NCI-H510A (cell line): ENCODE results near the gene FKBP7.
"Not testable (repeated sequence)": the region's sequence is repeated elsewhere in the genome, so short reads cannot be mapped to it uniquely, and the experiment has no call there.

Experiments
- DNase-seq: peaks from one replicate; lab custom pipeline; 2025; lab: John Stamatoyannopoulos, UW

The FKBP7 gene

DNA sequence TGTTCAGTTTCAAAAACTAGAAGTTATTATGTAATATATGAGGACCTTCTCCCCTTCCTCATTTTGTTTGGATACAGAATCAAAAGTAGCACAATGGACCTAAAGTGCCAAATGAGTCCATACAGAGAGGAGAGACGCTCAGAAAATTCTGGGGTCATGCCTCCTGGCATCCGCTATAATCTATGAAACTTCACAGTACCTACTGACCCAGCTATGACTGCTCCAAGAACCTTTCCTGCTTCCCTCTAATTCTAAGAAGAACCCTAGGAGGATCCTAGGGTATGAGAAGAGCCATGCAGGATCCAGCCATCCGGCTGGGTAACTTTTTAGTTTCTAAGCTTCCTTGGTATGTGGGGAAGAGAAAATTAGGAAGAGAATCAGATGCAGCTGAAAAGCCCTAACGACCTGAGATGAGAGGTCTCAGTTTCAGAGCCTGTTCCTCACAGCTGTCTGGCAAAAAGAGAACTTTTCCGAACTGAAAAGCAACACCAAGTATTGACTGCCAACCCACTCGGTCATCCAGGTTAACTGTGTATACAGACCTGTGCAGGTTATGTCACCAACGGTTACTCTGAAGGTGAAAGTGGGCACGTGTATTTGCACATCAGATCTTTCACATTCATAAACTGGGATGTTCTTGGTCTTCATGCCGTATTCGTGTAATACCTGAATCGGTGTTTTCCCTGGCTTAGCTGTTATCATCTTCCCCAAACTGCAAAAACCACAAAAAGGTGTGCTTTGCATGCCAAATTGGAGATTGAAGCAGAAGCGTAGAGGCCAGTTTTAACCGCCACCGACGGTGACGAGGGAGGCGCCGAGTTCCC is 28.5 kb downstream of the FKBP7 start:
- no peak for DNase-seq

DNA sequence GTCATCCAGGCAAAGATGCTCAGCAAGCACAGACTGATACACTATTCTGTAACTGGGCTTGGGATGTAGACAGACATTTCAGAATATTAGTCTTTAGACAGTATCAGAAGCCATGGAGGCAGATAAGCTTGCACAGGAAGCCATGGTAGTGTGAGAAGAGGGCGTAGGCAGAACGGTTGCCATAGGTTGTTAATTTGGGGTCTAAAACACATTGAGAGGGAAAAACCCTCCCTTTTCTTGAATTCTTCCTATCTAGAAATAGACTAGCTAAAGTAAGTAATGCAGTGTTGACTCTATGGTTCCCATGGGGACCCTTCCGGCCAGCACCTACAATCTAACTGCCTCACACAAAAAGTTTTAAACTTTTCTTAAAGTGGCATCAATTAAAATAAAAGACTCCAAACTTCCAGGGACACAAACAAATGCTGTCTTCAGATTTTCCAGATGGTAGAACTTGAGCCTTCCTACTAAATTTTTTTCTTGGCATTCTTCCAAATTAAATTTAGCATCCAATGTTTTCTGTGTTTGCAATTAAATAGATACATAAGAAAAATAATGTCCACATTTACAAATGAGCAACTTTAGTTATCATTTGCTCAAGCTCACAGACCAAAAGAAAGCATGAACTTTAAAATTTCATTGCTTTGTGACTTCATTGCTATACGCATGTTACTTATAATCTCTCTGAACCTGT is 29.3 kb downstream of the FKBP7 start:
- DNase-seq = no peak

DNA sequence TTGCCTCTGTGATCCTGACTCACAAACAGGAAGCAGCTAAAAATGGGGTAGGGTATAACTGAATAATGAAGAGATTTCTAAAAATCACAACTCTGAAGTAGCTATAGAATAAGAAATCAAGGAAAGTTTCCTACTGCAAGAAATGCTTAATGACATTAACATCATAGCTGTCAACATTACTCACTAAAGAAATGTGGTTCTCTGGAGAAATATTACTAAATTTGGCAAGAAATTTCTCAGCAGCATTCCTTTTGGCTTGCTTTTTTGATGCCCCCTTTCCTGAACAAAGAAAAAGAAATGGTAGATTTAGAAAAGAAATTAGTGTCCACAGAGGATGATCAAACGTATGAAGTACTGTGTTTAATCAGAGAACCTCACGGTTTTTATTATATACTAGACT is 37.0 kb downstream of the FKBP7 start:
- no peak for DNase-seq

DNA sequence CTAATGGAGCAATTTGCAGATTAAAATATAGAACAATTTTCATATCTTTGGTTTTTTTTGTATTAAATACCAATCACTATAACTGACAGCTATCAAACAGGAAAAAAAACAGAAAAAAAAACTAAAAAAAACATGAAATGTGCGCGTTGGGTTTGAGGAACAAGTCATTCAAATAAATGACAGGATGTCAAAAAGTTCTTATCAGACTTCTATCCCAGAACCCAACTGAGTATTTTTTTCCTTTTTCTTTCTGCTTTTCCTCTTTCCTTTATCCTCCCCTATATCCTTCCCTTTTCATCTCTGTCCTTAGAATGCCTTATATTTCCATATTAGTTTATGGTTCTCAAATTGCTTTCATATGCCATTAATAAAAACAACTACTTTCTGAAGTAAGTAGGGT is 41.7 kb downstream of the FKBP7 start:
- no peak for DNase-seq

DNA sequence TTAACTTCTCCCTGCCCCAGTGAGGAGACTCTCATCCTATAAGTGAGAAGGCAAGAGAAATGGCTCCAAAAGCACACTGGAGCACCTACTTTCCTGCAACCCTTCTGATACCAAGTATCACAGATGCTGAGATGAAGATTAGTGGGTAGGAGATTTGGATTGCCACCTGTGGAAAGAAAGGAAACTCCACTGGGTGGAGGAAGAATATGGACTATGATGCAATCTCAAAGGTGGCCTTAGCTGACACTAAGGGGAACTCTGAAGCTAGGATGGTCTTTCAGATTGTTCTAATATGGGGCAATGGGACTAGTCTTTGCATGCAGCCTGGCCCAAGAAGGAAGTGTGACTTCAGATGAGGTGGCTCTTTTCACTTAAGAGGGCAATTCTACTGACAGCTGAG is 49.1 kb downstream of the FKBP7 start:
- no peak for DNase-seq

DNA sequence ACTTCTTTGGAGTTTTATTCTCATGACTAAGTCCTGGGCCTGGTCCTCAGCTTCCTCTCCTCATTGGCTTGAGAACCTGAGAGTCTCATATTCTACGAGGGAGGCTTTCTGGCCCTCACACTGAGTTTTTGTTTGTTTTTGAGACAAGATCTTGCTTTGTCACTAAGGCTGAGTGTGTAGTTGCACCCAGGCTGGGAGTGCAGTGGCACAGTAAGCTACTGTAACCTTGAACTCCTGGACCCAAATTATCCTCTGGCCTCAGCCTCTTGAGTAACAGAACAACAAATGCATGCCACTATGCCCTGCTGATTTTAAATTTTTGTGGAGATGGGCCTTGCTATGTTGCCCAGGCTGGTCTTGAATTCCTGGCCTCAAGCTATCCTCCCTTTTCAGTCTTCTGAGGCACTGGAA is 50.0 kb downstream of the FKBP7 start:
- DNase-seq = no peak

DNA sequence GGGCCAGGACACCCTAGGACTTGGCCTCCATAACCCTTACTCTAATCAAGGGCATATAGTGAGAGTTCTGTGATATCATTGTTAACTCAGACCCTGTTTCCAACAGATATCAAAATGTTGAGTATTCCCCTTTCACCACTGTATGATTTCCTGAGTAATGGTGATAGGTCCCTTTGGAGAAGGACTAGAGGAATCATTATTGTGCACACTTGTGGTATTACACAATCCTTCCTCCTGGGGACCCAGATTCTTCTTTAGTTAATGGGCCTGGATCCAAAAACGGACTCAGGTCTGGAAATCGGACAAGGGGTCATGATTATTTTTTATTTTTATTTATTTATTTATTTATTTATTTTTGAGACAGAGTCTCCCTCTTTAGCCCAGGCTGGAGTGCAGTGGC is 50.9 kb downstream of the FKBP7 start:
- no peak for DNase-seq

DNA sequence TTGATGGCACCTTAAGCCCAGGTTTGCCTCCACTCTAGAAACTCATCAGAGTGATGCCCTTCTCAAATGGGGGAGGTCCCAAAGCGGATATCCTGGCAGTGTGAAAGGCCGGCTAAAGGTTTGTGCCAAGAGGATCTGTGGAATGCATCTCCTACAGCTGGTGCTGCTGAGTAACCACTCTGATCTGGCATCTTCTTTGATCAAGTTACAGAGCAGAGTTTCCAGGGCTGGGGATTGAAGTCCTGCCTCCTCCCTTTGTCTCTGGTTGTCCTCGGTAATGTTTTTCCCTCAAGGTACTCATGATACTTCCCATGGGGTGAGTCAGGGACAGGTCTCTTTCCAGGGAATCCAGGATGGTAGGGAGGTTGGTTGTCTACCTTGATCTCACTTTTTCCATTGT is 52.0 kb downstream of the FKBP7 start:
- DNase-seq = no peak

DNA sequence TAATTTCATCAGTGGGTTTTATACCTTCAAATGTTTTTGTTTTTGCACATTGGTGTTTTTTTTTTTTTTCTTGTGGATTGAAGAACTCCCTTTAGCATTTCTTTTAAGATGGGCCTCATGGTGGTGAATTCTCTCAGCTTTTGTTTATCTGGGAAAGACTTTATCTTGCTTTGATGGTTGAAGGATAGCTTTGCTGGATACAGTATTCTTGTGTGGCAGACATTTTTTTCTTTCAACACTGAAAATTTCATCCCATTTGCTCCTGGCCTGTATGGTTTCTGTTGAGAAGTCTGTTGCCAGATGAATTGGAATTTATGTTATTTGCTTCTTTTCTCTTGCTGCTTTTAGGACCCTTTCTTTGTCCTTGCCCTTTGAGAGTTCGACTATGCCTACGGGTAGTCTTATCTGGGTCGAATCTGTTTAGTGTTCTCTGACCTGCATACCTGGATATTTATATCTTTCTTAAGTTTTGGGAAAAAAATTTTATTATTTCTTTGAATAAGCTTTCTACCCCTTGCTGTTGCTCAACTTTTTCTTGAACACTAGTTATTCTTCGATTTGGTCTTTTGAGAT is 53.1 kb downstream of the FKBP7 start:
- DNase-seq = no peak

DNA sequence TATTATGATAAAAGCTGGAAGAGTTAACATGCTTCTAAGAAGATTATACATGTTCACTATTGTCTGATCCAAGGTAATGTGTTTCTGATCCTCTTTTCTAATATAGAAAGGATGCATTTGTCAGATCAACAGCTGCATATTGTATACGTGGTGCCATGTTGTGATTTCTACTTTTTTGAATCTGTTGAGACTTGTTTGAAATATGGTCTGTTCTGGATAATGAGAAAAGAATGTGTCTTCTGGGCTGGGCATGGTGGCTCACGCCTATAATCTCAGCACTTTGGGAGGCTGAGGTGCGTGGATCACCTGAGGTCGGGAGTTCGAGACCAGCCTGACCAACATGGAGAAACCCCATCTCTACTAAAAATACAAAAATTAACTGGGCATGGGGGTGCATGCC is 54.7 kb downstream of the FKBP7 start:
- not testable (repeated sequence) for DNase-seq

DNA sequence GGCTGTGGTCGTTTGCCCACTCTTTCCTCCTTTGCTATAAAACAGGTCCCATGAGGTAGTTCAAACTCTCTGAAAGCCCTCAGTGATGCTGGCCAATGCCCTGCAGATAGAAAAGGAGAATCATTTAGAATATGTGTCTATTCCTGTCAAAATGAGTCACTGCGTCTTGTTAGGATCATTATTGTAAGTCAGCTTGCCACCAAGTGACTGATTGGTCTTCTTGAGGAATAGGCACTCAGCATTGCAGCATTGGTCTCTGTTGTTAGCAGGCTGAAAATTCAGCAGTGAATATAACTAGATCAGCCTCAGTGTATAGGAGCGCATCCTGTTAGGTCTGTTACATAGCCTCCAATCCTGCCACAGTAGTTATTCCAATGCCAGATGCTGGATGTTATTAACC is 56.3 kb downstream of the FKBP7 start:
- DNase-seq = no peak

DNA sequence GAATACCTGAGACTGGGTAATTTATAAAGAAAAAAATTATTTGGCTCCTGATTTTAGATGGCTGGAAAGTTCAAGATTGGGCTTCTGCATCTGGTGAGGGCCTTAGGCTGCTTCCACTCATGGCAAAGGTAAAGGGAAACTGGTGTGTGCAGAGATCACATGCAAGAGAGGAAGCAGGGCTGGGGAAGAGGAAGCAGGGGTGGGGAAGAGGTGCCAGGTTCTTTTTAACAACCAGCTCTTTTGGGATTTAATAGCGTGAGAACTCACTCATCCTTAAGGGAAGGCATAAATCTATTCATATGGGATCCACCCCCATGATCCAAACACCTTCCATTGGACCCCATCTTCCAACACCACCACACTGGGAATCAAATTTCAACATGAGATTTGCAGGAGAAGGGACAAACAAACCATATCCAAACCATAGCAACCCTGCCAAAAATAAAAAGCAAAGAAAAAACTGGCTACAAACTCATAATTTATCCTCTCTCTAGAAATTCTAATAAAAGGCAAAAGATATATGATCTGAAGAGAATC is 57.9 kb downstream of the FKBP7 start:
- DNase-seq = no peak

DNA sequence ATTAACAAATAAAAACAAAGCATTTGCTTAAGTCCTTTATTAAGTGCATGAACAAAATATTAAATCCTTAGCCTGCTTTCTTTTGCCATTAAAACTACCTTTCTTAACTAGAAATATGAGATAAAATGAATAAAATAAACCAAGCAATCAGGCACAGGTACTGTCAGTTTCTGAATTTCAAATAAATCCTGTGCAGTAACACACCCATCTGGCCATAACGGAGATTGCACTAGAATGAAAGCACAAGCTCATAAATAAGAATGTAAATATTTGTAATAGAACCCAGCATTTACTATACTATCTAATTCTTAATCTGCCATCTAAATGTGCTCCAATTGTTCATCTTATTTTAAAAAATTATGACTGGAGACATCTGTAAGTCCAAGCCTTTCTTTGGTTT is 59.3 kb downstream of the FKBP7 start:
- no peak for DNase-seq

DNA sequence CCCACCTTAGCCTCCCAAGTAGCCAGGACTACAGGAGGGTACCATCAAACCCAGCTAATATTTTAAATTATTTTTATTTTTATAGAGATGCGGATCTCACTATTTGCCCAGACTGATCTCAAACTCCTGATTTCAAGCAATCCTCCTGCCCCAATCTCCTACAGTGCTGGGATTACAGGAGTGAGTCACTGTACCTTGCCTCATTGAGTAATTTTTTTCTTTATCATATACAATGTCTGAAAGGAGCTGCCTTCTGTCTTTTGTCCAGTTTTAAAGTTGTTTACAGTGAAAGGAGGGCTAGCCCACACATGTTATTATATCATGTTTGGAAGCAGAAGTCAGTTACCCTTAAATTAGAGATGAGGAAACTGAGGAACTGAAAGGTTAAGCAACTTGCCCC is 60.0 kb downstream of the FKBP7 start:
- DNase-seq = no peak

DNA sequence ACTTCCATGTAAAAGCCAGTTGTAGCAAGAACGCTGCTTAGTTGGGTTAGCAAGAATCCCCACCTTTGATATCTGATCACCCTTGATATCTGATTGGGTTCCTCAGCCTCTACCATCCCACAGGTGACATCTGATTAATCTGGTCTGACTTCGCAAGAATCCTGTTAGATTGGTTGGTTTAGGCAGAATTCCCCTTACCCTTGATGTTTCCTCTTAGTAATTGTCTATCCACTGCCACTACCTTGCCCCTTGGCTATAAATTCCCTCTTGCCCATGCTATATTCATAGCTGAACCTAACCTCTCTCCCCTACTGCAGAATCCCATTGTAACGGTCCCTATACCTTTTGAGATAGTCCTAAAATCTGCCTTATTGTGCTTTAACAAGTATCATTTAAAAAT is 60.5 kb downstream of the FKBP7 start:
- DNase-seq = no peak

DNA sequence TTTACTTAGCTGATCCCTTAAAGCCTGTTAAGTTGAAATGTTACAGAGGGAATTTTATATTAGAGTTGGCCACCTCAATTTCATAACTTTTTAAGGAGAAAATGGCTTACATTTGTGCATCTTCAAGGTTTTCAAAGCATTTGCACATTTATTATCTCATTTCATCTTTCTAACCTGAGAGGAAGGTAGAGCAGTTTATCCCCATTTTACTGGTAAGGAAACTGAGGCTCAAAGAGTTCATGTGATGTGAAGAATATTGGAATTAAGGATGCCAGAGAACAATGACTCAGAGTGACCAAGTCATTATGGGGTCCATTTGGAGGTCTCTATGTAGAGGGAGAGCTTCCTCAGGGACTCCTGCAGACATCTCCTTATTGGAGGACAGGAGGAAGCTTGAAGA is 62.4 kb downstream of the FKBP7 start:
- no peak for DNase-seq

DNA sequence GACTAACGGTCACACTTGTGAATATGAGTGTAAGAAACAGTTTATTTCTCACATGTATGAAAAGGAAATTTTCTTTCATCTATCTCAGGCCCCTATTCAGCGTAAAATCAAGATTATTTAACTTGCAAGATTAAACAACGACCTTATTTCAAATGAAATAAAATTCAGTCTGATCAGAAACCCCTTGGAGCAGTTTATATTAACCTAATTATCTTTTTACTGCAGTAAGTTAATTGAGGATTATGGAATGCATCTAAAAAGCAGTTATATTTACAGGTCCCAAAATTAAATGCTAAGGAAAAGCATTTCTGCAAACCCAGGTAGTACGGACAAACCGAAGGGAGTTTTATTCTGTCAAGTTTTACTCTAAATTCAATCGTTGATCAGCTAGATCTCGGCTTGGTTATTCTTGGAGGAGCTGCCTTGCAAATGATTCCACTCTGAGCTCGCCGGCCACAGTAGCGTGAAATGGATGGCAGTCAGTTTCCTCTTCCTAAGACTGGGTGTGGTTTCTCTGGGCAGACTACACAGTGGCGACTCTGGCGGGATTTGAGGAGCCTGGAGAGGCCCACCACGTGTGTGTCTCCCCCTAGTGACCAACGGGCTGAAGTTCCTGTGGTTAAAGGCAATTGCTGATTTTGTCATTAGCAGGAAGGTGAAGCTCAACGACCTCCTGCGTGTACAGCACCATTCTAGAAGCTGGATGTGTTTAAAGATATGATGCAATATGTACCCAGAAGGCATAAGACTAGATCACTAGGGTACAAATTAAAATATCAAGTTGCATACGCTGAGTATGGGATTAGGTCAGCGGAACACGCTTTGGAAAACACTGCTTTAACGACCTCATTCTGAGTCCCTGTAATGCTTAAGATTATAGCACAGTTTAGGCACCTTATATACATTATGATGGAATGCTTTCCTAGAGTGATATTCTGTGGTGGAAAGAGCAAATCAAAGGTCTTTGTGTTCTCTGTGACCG is 63.8 kb downstream of the FKBP7 start:
- peak; percentile 99 for DNase-seq
